Left renal pelvis (tissue), 4 donors: ENCODE measurements around the gene VRK1. TPM values are rescaled to one million over a fixed set of nuclear protein-coding genes. Genes with fewer than 3 reads are reported as not detected.

Source experiments
- DNase-seq, 4 donors: peaks; one replicate each; pipeline ENCODE4 v3.0.0-alpha.2; 2013; ENCODE audit warnings: low read depth in 4 of 4, low spot score in 3 of 4
- polyA plus RNA-seq, 4 donors: library from polyadenylated mRNA; unstranded; fragments of 120-200 nt; gene quantifications; one replicate each; pipeline ENCODE4 v1.2.1, GENCODE V29; 2013; ENCODE audit not compliant: insufficient read length in 4 of 4

VRK1 gene
- polyA plus RNA-seq, 4 donors: 16.0 to 28.9 (median 25.6) TPM

DNA sequence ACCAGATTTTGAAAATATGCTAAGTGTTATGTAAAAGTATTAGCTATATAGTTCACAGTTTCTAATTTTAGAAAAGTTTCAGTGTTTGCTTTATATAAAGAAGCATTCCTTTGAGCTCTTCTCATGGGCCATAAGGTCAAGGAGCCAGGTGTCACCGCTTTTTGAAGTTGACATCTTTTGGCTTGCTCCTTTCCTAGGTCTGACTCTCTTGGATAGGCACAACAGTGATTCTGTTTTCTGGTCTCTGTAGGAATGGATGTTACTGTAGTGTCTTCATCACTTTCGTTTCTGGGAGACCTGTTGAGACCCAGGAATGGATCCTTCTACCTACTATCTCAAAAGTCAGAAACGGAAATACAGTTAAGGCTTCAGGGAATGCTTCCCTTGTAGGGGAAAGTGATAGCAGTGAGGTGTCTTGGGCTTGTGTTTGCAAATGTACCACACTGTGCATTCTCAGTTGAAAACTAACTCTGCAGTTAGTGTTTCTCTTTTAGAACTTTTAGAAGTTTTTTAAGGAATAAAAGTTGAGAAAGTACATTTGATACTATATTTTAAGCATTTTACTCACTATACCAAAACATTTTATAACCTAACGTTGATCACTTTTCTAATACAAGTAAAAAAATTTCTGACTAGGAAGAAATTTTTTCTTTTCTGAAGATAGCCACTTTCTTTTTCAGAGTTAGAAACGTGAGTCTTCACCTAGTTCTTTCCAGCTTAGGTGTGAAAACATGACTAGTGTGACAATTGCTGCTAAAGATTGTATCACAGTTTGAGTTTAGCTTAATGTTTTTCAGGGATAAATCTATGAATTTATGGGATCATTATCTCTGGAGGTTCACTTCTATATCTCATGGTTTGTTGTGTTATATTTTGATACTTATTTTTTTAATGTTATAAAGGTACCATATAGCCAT, 20.8 kb downstream of the VRK1 start:
- DNase-seq: no peak

GRCh38 chr14:96821501-96821900, 24.3 kb downstream of the VRK1 start:
- no peak for DNase-seq

- DNase-seq: no peak
Measured at GRCh38 chr14:96823652-96824051, 26.5 kb downstream of the VRK1 start.

DNA sequence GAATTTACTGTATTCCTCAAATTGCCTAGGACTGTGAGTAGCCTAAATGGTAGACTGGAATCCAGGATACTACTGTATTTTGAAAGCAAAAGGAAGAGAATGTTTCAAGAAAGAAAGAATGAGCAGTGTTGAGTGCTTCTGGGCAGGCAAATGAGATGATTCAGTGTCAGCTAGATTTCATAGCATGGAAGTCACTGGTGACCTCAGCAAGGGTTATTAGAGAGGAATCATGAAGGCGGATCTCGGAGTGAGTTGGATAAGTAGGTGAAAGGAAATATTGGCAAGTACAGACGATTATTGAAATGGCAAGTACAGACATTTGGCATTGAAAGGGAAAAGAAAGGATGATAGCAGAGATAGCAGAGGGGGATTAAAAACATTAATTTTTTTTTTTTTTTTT, 27.1 kb downstream of the VRK1 start:
- no peak for DNase-seq

DNA sequence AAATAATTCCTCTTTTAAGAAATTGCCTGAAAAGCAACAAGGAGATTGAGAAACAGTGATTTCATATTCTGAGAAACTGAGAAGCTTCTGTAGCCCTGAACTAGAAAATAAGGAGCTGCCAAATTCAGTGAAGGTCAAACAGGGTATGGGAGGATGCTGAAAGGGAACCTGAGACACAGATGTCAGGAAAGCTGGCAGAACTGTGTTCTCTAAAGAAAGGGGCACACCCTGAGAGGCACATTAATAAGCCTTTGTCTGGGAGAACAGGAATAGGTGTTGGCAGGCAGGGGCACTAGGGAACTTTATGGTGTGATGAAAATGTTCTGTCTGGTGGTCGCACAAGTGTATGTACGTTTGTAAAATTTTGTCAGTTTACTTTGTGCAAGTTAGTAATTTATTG, 29.6 kb downstream of the VRK1 start:
- no peak for DNase-seq

DNA sequence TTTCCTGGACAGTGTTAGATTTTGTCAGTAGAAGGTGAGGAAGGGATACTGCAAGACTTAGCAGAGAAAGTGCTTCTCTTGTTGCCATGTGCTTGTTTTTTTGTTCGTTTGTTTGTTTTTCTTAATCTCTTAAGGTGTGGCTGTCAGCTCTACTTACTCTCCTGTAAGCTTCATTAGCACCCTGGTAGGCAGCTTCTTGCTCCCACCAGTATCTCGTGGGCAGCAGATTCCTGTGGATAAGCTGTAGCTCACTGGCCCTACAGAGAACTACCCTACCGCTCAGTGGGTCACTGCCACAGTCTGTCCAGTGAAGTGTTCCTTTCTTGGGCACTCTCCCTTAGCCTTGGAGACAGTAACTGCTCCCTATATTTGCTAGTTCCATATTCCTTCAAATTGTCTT, 30.1 kb downstream of the VRK1 start:
- DNase-seq: no peak

- no peak for DNase-seq
Measured at GRCh38 chr14:96829791-96830190, 32.6 kb downstream of the VRK1 start.

- DNase-seq: no peak
Measured at GRCh38 chr14:96830946-96831345, 33.8 kb downstream of the VRK1 start.

GRCh38 chr14:96832351-96832750, 35.2 kb downstream of the VRK1 start:
- DNase-seq: no peak

DNA sequence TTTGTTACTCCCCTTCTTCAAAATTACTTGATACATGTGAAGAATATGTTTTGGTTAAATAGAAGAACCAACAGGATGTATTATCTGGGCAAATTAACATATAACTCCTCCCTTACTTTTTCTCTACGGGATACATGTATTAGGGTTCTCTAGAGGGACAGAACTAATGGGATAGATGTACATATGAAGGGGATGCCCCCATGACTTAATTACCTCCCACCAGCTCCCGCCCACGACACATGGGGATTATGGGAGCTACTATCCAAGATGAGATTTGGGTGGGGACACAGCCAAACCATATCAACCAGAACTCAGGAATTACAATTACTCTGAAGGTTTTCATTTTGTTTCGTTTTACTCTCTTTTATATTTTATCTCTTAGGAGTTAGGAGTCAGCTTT, 41.3 kb downstream of the VRK1 start:
- DNase-seq: no peak

DNA sequence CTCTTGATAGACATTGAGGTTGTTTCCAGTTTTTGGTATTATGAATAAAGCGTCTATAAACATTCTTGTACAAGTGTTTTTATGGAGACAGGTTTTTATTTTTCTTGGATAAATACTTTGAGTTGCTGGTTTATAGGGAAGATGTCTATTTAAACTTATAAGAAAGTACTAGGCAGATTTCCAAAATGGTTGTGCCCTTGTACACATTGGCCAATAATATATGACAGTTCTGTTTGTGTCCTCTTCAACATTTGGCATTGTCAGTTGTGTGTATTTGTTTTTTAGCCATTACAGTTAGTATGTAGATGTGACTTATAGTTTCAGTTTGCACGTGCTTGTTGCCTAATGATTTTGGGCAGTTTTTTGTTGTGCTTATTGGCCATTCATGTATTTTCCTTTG, 42.1 kb downstream of the VRK1 start:
- no peak for DNase-seq

GRCh38 chr14:96843137-96843536, 46.0 kb downstream of the VRK1 start:
- no peak for DNase-seq

GRCh38 chr14:96844857-96845570, 47.8 kb downstream of the VRK1 start:
- DNase-seq: no peak

- DNase-seq: no peak
Measured at GRCh38 chr14:96847451-96847850, 50.3 kb downstream of the VRK1 start.

DNA sequence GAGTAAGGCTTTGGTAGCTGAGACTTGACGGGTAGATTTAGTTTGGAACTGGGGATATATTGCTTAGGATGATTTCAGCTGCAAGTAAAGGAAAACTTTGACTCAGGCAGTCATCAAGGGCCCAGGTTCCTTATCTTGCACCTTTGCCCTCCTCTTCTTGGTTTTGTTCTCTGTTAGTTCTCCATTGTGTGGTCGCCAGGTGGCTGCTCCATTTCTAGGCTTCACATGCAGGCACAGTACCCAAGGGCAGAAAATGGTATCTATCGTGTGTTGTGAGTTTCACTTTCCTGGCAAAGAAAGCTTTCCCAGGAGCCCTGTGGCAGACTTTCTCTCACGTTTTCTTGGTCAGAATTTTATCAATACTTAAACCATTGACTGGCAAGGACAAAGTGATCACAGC, 50.8 kb downstream of the VRK1 start:
- no peak for DNase-seq

GRCh38 chr14:96849733-96850132, 52.6 kb downstream of the VRK1 start:
- DNase-seq: no peak

- no peak for DNase-seq
Measured at GRCh38 chr14:96851694-96852381, 54.7 kb downstream of the VRK1 start.

GRCh38 chr14:96852823-96853422, 55.7 kb downstream of the VRK1 start:
- no peak for DNase-seq

DNA sequence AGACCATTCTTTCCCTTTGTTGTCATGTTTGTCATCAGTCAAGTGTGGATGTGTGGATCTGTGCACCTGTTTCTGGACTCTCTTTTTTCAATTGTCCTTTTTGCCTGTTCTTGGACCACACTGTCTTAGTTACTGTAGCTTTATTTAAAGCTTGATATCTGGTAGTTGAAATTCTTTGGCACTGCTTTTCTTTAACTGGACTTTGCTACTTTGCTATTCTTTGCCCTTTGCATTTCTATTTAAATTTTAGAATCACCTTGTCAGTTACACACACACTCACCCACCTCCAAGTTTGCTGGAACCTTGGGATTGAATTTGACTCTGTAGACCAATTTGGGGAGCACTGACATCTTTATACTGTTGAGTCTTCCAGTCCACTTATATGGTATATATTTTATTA, 61.5 kb downstream of the VRK1 start:
- no peak for DNase-seq

DNA sequence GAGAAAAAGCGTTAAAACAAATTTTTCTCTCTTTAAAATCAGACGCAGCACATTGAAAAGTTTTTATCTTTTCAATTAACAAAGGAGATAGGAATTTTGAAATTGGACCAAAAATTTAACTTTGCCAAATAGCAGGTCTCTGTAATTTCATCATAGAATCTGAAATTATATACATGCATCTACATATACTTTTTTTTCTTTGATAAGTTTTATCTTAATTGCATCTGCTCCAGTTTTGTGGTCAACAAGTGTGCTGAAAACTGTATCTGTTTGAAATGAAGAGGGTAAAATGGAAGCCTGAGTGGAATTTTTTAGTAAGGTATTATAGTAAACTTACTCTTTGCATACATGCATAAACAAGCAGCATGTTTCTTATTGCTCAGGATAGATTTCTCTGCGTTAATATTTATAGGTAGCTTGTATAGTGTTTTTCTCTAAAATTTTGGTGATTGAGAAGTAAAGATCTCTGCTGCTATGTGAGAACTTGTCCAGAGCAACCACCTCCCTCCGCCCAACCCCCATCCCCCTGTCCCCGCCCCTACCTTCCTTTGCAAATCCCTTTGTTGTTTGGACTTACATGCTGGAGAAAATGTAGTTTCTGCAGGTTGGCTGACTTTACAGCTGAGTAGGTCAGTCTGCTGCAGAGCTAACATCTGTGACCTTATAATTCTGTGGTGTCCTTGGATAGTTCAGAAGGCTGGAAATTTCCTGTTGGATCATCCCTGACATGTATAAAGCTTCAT, 64.6 kb downstream of the VRK1 start:
- no peak for DNase-seq
